Gastrocnemius medialis (tissue), 4 donors: ENCODE results near the gene CADPS. TPM values are rescaled to one million over a fixed set of nuclear protein-coding genes. Genes with fewer than 3 reads are reported as not detected.
A peak's percentile ranks its signal among the peaks of the same experiment; 100 is the strongest.

Source experiments
- ATAC-seq, 2 donors: fragments of 150-250 bp; one replicate each; pipeline ENCODE4 v1.9.1; 2016
- DNase-seq, 2 donors: peaks; one replicate each; pipeline ENCODE4 v3.0.0-alpha.2; 2019
- H3K27ac ChIP-seq, 4 donors: fragments of 200-600 bp; sonication (generic); 1 replicate in 1 of 4; 2 replicates in 3 of 4; pipeline ENCODE4 v1.5.1; 2016 to 2018; ENCODE audit warnings: mild to moderate bottlenecking in 2 of 4, moderate library complexity in 1 of 4
- H3K27me3 ChIP-seq, 3 donors: fragments of 200-600 bp; sonication (generic) in 2 of 3; 1 replicate in 1 of 3; 2 replicates in 2 of 3; pipeline versions ENCODE4 v1.5.1 to v1.6.0; 2016 to 2019; ENCODE audit warnings: mild to moderate bottlenecking in 1 of 3, moderate library complexity in 1 of 3
- H3K36me3 ChIP-seq, 2 donors: fragments of 200-600 bp; sonication (generic) in 1 of 2; one replicate each; pipeline ENCODE4 v1.5.1; 2017 to 2018
- H3K4me1 ChIP-seq, 2 donors: fragments of 200-600 bp; sonication (generic) in 1 of 2; one replicate each; pipeline ENCODE4 v1.5.1; 2016 to 2017; ENCODE audit warnings: mild to moderate bottlenecking in 2 of 2
- H3K4me3 ChIP-seq, 4 donors: fragments of 200-600 bp; sonication (generic) in 3 of 4; 1 replicate in 1 of 4; 2 replicates in 3 of 4; pipeline ENCODE4 v1.5.1; 2016 to 2019; ENCODE audit warnings: mild to moderate bottlenecking in 2 of 4
- H3K9me3 ChIP-seq, 3 donors: fragments of 200-600 bp; sonication (generic) in 2 of 3; 1 replicate in 1 of 3; 2 replicates in 2 of 3; pipeline ENCODE4 v1.5.1; 2016 to 2019
- CTCF ChIP-seq, 5 experiments: fragments of 450-650 bp in 3 of 5; fragments of 200-600 bp in 2 of 5; sonication (generic) in 2 of 5; IDR thresholded peaks in 4 of 5; conservative IDR thresholded peaks in 1 of 5; 1 replicate in 4 of 5; 2 replicates in 1 of 5; pipeline ENCODE4 v1.5.1; 2016 to 2019; ENCODE audit warnings: antibody characterized with exemption in 5 of 5, mild to moderate bottlenecking in 3 of 5, moderate library complexity in 3 of 5
- POLR2A ChIP-seq, 2 donors: fragments of 450-650 bp; IDR thresholded peaks; one replicate each; pipeline ENCODE4 v1.6.1; 2017; ENCODE audit warnings: antibody characterized with exemption in 2 of 2, mild to moderate bottlenecking in 2 of 2, moderate library complexity in 2 of 2
- in situ Hi-C, 4 donors: fragments of 200-750 bp; cut with MboI; loops; one replicate each; pipeline versions ENCODE4 v1.15.0 to v1.8.0; 2017; ENCODE audit warnings: low sequenced_read_pairs in 4 of 4
- intact Hi-C: fragments of 100-400 bp; cut with DNase I; formaldehyde crosslinking; loops from one replicate; pipeline ENCODE4 v1.15.1; 2023; ENCODE audit warnings: low total_unique reads
- total RNA-seq, 4 donors: library from RNA; depleted of rRNA; stranded (reverse); fragments of >200 nt; gene quantifications; one replicate each; pipeline versions ENCODE4 v1.1.0 to v1.2.3, GENCODE V29; 2016

Gene CADPS
- total RNA-seq, 4 donors from 2014 or later = 2.1 TPM; not detected in 3

GRCh38 chr3:62882676-62883200 lies 7.5 kb upstream of the CADPS start:
- DNase-seq = no peak
- intact Hi-C loops = no loop called here
- Histone ChIP-seq H3K9me3 (no peaks in the 10 kb centered on the region), H3K27me3 (no peaks in the 10 kb centered on the region), H3K4me3 (no peak overlapping the region), H3K27ac (no peak overlapping the region), H3K36me3 (no peaks in the 10 kb centered on the region), H3K4me1 (no peaks in the 10 kb centered on the region)
- in situ Hi-C loops = no loop called here
- TF ChIP-seq CTCF (IDR thresholded peaks at IDR 0.05 in 4 of 5, conservative IDR thresholded peaks at IDR 0.05 in 1 of 5) (no peak), POLR2A (IDR thresholded peaks at IDR 0.05) (no peak)
- ATAC-seq = no peak

- Histone ChIP-seq H3K36me3 (no peaks in the 10 kb centered on the region), H3K27ac (no peak overlapping the region), H3K27me3 (peaks cover 28 to 46% (median 45%) of the 10 kb centered on the region in 3 donors), H3K4me1 (peaks cover 0 to 4% of the 10 kb centered on the region in 2 donors), H3K9me3 (no peaks in the 10 kb centered on the region), H3K4me3 (no peak overlapping the region)
- in situ Hi-C loops (no loop called here), intact Hi-C loops (no loop called here)
- ATAC-seq (no peak), DNase-seq (no peak)
- TF ChIP-seq CTCF (IDR thresholded peaks at IDR 0.05 in 4 of 5, conservative IDR thresholded peaks at IDR 0.05 in 1 of 5) (no peak), POLR2A (IDR thresholded peaks at IDR 0.05) (no peak)
Measured at GRCh38 chr3:62876064-62876463, 848 bp upstream of the CADPS start.

DNA sequence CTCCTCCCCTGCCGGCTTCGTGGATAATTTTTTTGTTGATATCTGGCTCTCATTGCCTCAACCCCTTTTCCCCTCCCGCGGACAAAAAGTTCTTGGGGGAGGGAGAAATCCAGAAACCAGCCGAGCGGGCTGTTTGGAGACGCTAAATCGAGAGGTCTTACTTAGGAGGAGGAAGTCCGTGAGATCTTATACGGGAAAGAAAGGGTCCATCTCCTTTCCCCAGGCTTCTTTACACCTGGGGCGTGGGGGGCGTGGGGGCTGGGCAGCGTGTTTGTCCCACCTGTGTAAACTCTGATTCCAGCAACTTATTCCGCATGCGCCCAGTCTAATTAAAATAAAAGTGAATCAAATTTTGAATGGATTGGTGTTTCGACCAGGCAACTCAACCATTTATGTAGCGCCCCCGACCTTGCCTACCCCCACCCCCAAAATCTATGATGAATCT lies 364 bp upstream of the CADPS start:
- H3K4me3 ChIP-seq = peak overlapping the region in 2 of 4 donors; percentile 34 to 44
- no peak for ATAC-seq

DNA sequence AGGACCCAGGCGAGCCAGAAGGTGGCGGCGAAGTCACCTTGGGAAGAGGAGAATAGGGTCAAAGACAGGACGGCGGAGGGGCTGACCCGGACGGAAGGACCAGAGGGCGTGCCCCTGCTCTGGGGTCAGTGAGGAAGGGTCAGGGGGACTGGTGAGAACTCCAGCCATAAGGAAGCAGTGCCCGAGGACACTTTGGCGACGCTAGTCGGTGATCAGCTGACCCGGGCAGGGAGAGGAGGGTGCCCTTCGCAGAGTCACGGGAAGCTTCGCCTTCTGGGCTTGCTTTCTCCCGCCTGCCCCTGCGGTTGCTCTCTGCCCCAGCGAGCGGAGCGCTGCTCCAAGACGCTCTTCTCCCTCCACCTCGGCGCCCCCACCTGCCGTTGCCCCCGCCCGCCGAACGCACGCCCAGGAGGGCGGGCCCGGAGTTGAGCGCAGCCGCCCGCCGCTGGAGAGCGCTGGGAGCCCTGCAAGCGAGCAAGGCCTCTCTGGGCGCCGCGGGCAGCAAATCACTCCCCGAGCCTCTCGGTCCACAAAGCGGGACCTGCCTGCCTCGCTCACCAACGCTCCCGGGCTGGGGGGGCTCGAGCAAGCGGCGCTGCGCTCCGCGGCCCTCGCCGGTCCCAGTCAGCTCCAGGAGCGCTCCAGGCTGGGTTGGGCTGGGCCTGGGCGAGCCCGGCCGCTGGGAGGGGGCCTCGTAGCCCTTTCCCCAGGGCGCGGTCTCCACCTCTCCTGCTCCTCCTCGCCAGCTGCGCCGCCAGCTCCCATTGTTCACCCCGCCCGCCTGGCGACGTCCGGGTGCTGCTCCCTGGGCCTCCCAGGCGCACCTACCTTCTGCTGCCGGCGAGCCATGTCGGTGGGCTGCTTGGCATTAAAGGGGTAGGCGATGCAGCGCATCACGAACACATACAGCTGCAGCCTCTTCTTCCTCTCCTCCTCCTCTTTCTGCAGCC lies 1.2 kb downstream of the CADPS start:
- H3K27me3 ChIP-seq = peaks cover 28 to 47% (median 45%) of the 10 kb centered on the region in 3 donors
- no peak for ATAC-seq
- H3K9me3 ChIP-seq = no peaks in the 10 kb centered on the region
- in situ Hi-C loops (no loop called here), intact Hi-C loops (no loop called here)
- H3K4me1 ChIP-seq = peaks cover 0 to 4% of the 10 kb centered on the region in 2 donors
- H3K27ac ChIP-seq = no peak overlapping the region
- TF ChIP-seq CTCF (IDR thresholded peaks at IDR 0.05 in 4 of 5, conservative IDR thresholded peaks at IDR 0.05 in 1 of 5) = no peak
- peak overlapping the region; percentile 33 to 47 (median 40) for H3K4me3 ChIP-seq
- DNase-seq = no peak
- H3K36me3 ChIP-seq = no peaks in the 10 kb centered on the region

More for the DNA sequence above, 364 bp upstream of the CADPS start:
- no peaks in the 10 kb centered on the region for H3K36me3 ChIP-seq
- no peak for TF ChIP-seq POLR2A (IDR thresholded peaks at IDR 0.05)
- no peak for TF ChIP-seq CTCF (IDR thresholded peaks at IDR 0.05 in 4 of 5, conservative IDR thresholded peaks at IDR 0.05 in 1 of 5)
- H3K4me1 ChIP-seq = peaks cover 0 to 4% of the 10 kb centered on the region in 2 donors
- no peak overlapping the region for H3K27ac ChIP-seq
- in situ Hi-C loops = no loop called here
- H3K9me3 ChIP-seq = no peaks in the 10 kb centered on the region
- intact Hi-C loops = no loop called here
- no peak for DNase-seq
- H3K27me3 ChIP-seq = peaks cover 28 to 47% (median 45%) of the 10 kb centered on the region in 3 donors
